Thyroid gland (tissue), 4 donors: ENCODE measurements around the gene ENSA.

Experiments used
- POLR2A ChIP-seq, 2 donors: fragments of 450-650 bp; IDR thresholded peaks; one replicate each; pipeline ENCODE4 v1.6.1; 2017; ENCODE audit warnings: antibody characterized with exemption in 2 of 2, mild to moderate bottlenecking in 2 of 2, moderate library complexity in 1 of 2
- TF ChIP-seq, protein P1 (sequence below), 6 experiments: fragments of 200-600 bp in 3 of 6; fragments of 450-650 bp in 3 of 6; sonication (generic) in 3 of 6; IDR thresholded peaks; one replicate each; pipeline ENCODE4 v1.5.1; 2016 to 2019; ENCODE audit warnings: antibody characterized with exemption in 6 of 6, mild to moderate bottlenecking in 2 of 6, inconsistent platforms in 1 of 6, moderate library complexity in 1 of 6

- no peak for TF ChIP-seq POLR2A (IDR thresholded peaks at IDR 0.05)
- TF ChIP-seq, protein P1, sequence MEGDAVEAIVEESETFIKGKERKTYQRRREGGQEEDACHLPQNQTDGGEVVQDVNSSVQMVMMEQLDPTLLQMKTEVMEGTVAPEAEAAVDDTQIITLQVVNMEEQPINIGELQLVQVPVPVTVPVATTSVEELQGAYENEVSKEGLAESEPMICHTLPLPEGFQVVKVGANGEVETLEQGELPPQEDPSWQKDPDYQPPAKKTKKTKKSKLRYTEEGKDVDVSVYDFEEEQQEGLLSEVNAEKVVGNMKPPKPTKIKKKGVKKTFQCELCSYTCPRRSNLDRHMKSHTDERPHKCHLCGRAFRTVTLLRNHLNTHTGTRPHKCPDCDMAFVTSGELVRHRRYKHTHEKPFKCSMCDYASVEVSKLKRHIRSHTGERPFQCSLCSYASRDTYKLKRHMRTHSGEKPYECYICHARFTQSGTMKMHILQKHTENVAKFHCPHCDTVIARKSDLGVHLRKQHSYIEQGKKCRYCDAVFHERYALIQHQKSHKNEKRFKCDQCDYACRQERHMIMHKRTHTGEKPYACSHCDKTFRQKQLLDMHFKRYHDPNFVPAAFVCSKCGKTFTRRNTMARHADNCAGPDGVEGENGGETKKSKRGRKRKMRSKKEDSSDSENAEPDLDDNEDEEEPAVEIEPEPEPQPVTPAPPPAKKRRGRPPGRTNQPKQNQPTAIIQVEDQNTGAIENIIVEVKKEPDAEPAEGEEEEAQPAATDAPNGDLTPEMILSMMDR (IDR thresholded peaks at IDR 0.05): peak in 2 of 6 experiments; percentile 7 to 12
Measured at GRCh38 chr1:150650193-150650592, 20.8 kb upstream of the ENSA start.
